GM12891 (cell line): ENCODE data around the gene IL22RA1.

Experiments used
- POLR2A ChIP-seq: IDR thresholded peaks from 2 replicates; pipeline ENCODE4 v1.6.1; 2011; ENCODE audit warnings: low read depth, low read length, control low read depth
- POLR2AphosphoS5 ChIP-seq: IDR thresholded peaks from 2 replicates; pipeline ENCODE4 v1.6.1; 2011; ENCODE audit warnings: low read depth, low read length, control low read depth
- POU2F2 ChIP-seq: IDR thresholded peaks from 2 replicates; pipeline ENCODE4 v1.6.1; 2011; ENCODE audit warnings: low read depth, mild to moderate bottlenecking, control low read depth, low read length, moderate library complexity
- SPI1 ChIP-seq: IDR thresholded peaks from 2 replicates; pipeline ENCODE4 v1.6.1; 2011; ENCODE audit warnings: low read depth, low read length, control low read depth
- TAF1 ChIP-seq: IDR thresholded peaks from 2 replicates; pipeline ENCODE4 v1.6.1; 2011; ENCODE audit warnings: low read depth, low read length, control low read depth

DNA sequence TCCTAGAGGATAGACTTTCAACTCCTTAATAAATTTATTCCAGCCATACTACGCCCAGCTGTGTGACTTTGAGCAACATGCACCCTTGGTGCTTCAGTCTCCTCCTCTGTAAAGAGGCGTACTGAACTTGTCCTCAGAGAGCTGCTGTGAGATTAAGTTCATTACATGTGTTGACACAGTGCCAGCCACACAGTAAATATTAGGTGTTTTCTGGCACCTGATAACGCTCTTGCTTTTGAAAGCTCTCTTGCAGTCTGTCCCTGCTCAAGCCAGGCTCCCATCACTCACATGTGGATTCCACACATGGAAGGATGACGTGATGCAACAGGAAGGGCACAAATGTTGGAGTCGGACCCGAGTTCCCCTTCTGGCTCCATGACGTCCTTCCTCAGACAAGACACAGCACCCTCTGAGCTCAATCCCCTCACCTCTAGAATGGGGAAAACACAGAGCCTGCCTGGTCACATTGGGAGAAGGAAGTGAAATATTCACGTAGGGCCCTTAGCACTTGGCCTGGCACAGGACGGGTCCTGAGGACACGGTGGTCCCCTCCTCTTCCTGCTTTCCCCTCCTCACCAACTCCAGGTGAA, 36.4 kb upstream of the IL22RA1 start:
- TF ChIP-seq POLR2A (no peak), POLR2AphosphoS5 (no peak), SPI1 (no peak), TAF1 (no peak), POU2F2 (no peak)
